ENCODE measurements around the gene TLX2.

TLX2 gene

GRCh38 chr2:74553892-74554819 lies 39.9 kb downstream of the TLX2 start, which contains the start of the genes DOK1 and LOXL3 (continued):
- TF ChIP-seq PATZ1 (tag by site-specific recombination; IDR thresholded peaks at IDR 0.05) (peak; percentile 67), ZSCAN30 (tag by site-specific recombination; IDR thresholded peaks at IDR 0.05) (peak; percentile 22; the same call in 1 of the 2 replicates), ZNF112 (tag by site-specific recombination; IDR thresholded peaks at IDR 0.05) (no peak), ZNF785 (tag by site-specific recombination; IDR thresholded peaks at IDR 0.05) (no peak), ZNF146 (tag by site-specific recombination; IDR thresholded peaks at IDR 0.05) (no peak), ZNF404 (tag by site-specific recombination; IDR thresholded peaks at IDR 0.05) (no peak), ZBTB1 (tag by site-specific recombination; IDR thresholded peaks at IDR 0.05) (no peak), OVOL3 (tag by site-specific recombination; IDR thresholded peaks at IDR 0.05) (no peak), WT1 (tag by site-specific recombination; IDR thresholded peaks at IDR 0.05) (peak; percentile 71), ZBTB11 (tag by site-specific recombination; conservative IDR thresholded peaks at IDR 0.05; ENCODE audit: low read depth) (no peak), ZSCAN18 (tag by site-specific recombination; IDR thresholded peaks at IDR 0.05) (no peak), ZNF10 (tag by site-specific recombination; IDR thresholded peaks at IDR 0.05) (no peak), ZNF791 (tag by site-specific recombination; IDR thresholded peaks at IDR 0.05) (no peak), ZNF561 (tag by site-specific recombination; IDR thresholded peaks at IDR 0.05; ENCODE audit: borderline replicate concordance) (0 out of 2 replicates have a peak, but pooled peaks have one; percentile 34), ZNF449 (tag by site-specific recombination; IDR thresholded peaks at IDR 0.05) (peak; percentile 59; the same call in 1 of the 2 replicates), KLF17 (tag by site-specific recombination; IDR thresholded peaks at IDR 0.05) (peak; percentile 49), ZNF558 (tag by site-specific recombination; IDR thresholded peaks at IDR 0.05) (no peak), ZNF701 (tag by site-specific recombination; IDR thresholded peaks at IDR 0.05) (no peak), ZNF324 (tag by site-specific recombination; IDR thresholded peaks at IDR 0.05) (peak; percentile 52; the same call in 1 of the 2 replicates), ZNF600 (tag by site-specific recombination; IDR thresholded peaks at IDR 0.05) (0 out of 2 replicates have a peak, but pooled peaks have one; percentile 19), ZNF335 (tag by site-specific recombination; conservative IDR thresholded peaks at IDR 0.05) (peak; percentile 73), ZNF266 (tag by site-specific recombination; IDR thresholded peaks at IDR 0.05; ENCODE audit: low read depth) (no peak), ZNF214 (tag by site-specific recombination; IDR thresholded peaks at IDR 0.05; ENCODE audit: borderline replicate concordance) (no peak), ZFHX2 (tag by site-specific recombination; conservative IDR thresholded peaks at IDR 0.05) (peak; percentile 90), ZNF223 (tag by site-specific recombination; IDR thresholded peaks at IDR 0.05) (0 out of 2 replicates have a peak, but pooled peaks have one; percentile 12), ZNF658 (tag by site-specific recombination; IDR thresholded peaks at IDR 0.05) (no peak), ZBTB20 (tag by site-specific recombination; IDR thresholded peaks at IDR 0.05) (peak; percentile 90), ZNF792 (tag by site-specific recombination; IDR thresholded peaks at IDR 0.05) (no peak), MYNN (tag by site-specific recombination; IDR thresholded peaks at IDR 0.05; ENCODE audit: borderline replicate concordance) (no peak), ZNF302 (tag by site-specific recombination; IDR thresholded peaks at IDR 0.05; ENCODE audit: low read depth) (no peak), ZNF660 (tag by site-specific recombination; IDR thresholded peaks at IDR 0.05) (0 out of 2 replicates have a peak, but pooled peaks have one; percentile 28)

All from HEK293 (cell line).